Erythroblast (primary cell): Measurements from ENCODE around the gene SH2D3C.

Source experiments
- GATA1 ChIP-seq: IDR thresholded peaks from 2 replicates; pipeline ENCODE4 v1.6.1; 2011; ENCODE audit warnings: low read depth, mild to moderate bottlenecking, control low read depth, low read length, moderate library complexity
- POLR2A ChIP-seq: IDR thresholded peaks from 2 replicates; pipeline ENCODE4 v1.6.1; 2011; ENCODE audit warnings: mild to moderate bottlenecking, low read length

DNA sequence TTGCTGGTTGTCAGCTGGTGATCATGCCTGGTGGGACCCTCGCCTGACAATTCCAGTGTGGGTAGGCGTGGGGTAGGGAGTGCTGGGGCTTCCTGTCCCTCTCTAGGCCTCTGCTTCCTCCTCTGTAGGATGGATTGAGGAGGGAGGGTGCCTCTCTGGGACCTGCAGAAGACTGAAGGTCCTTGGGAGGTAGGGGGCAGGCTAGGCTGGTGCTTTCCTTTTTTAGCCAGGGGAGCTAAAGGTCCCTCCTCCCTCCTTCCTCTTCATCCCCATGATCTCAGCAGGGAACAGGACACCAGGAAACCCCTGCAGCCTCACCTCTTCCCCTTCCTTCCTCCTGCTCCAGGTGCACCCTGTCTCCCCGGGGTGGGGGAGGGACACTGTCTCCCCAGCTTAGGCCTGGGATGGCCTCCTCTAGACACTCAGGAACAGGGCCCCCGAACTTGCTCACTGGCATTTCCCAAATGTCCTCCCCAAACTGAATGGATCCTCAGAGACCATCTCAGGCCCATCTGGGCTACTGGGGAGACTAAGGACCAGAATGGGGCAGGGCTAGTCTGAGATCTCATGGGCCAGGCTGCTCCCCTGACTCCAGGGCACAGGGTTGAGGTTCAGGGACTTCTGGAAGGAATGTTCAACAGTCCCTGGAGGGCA is 8.4 kb downstream of the SH2D3C start:
- TF ChIP-seq POLR2A (no peak), GATA1 (no peak)
